Breast epithelium (tissue), 3 donors: ENCODE data around the gene RPL23.

Source experiments
- CTCF ChIP-seq, 3 donors: fragments of 450-650 bp; IDR thresholded peaks; one replicate each; pipeline ENCODE4 v1.5.1; 2016 to 2017; ENCODE audit warnings: antibody characterized with exemption in 3 of 3, mild to moderate bottlenecking in 3 of 3, moderate library complexity in 3 of 3
- POLR2A ChIP-seq: fragments of 450-650 bp; IDR thresholded peaks from one replicate; pipeline ENCODE4 v1.6.1; 2016; ENCODE audit warnings: antibody characterized with exemption, mild to moderate bottlenecking, moderate library complexity
- POLR2AphosphoS5 ChIP-seq, 3 donors: sonication (generic); formaldehyde crosslinking; IDR thresholded peaks; one replicate each; pipeline ENCODE4 v1.6.1; 2017; ENCODE audit warnings: antibody characterized with exemption in 3 of 3

GRCh38 chr17:38864636-38865398, 11.3 kb upstream of the RPL23 start:
- TF ChIP-seq CTCF (IDR thresholded peaks at IDR 0.05) = no peak
- no peak for TF ChIP-seq POLR2A
- no peak for TF ChIP-seq POLR2AphosphoS5 (IDR thresholded peaks at IDR 0.05)
